K562 (cell line): ENCODE results near the gene PACSIN2. TPM values are rescaled to one million over a fixed set of nuclear protein-coding genes. Genes with fewer than 3 reads are reported as not detected.

Experiments
- EP400 ChIP-seq: fragments of 450-650 bp; IDR thresholded peaks from 2 replicates; pipeline ENCODE4 v1.6.1; 2017; ENCODE audit warnings: antibody characterized with exemption, mild to moderate bottlenecking, moderate library complexity
- LEF1 ChIP-seq: fragments of 450-650 bp; IDR thresholded peaks from 2 replicates; pipeline ENCODE4 v1.6.1; 2016; ENCODE audit warnings: mild to moderate bottlenecking
- ZBTB40 ChIP-seq, 2 experiments: fragments of 450-650 bp in 1 of 2; sonication (generic) in 1 of 2; formaldehyde crosslinking in 1 of 2; IDR thresholded peaks; 2 replicates each; pipeline versions ENCODE4 v1.7.1 to v1.9.0; 2016 to 2022; ENCODE audit warnings: inconsistent platforms in 1 of 2, mild to moderate bottlenecking in 1 of 2, missing genetic modification reagents in 1 of 2
- polyA plus RNA-seq, 8 experiments: library from polyadenylated mRNA; depleted of rRNA in 4 of 8; stranded (reverse) in 5 of 8; unstranded in 3 of 8; fragments of >200 nt; fragmentation: Nextera tagmentation in 2 of 8; fragmentation: Illumina TruSeq in 1 of 8; extraction: Ambion mirVana in 2 of 8; extraction: Trizol in 1 of 8; gene quantifications; 2 replicates each; pipeline versions ENCODE4 v1.2.1 to v1.2.3, GENCODE V29; 2011 to 2014; ENCODE audit warnings: inconsistent platforms in 1 of 8, missing spikeins in 1 of 8
- total RNA-seq, 7 experiments: library from RNA; depleted of rRNA in 6 of 7; stranded (reverse); fragments of >200 nt in 6 of 7; fragmentation: Illumina TruSeq in 2 of 7; extraction: Trizol in 2 of 7; gene quantifications; 2 replicates each; pipeline versions ENCODE4 v1.2.1 to v1.2.3, GENCODE V29; 2011 to 2021; ENCODE audit warnings: low replicate concordance in 1 of 7

Gene PACSIN2
- total and polyA plus RNA-seq, 9 of the 15 experiments (the other 6 are each of a cell fraction or from before 2014, with no cell fraction given), result 0.45 to 45.1 (median 23.9) TPM

GRCh38 chr22:42959576-42960509 is 55.1 kb downstream of the PACSIN2 start (continued):
- TF ChIP-seq ZBTB40 (IDR thresholded peaks at IDR 0.05) (peak; percentile 74), ZBTB40 (CRISPR knock-in tag; IDR thresholded peaks at IDR 0.05) (no peak), LEF1 (peak; percentile 63), EP400 (peak; percentile 83)
